ENCODE results near the gene WNT2B. TPM values are rescaled to one million over a fixed set of nuclear protein-coding genes. Genes with fewer than 3 reads are reported as not detected.

The WNT2B gene
- total and polyA plus RNA-seq, 10 of the 15 experiments (the other 5 are each of a cell fraction or from before 2014, with no cell fraction given) = 0.02 to 1.1 (median 0.14) TPM

DNA sequence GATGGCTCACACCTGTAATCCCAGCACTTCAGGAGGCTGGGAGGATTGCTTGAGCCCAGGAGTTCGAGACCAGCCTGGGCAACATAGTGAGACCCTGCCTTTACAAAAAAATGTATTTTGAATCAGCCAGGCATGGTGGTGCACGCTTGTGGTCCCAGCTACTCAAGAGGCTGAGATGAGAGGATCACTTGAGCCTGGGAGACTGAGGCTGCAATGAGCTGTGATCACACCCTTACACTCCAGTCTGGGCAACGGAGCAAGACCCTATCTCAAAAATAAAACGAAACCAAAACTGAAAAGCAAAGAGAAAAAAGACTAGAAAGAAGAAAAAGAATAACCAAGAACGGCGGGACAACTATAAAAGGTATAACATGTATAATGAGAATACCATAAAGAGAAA is 15.4 kb upstream of the WNT2B start:
- SMC1A ChIA-PET (ENCODE audit: uncharacterized antibody, unreplicated experiment) = interaction anchor here (0.7 to 1.7 kb wide), 2 partner anchors 27 to 170 kb away, joined by 3 to 5 read pairs; no protein-coding TSS in a partner anchor
- ATAC-seq (no peak), FAIRE-seq (no peak), DNase-seq (ENCODE audit: low read depth, low spot score) (no peak)
- no peaks in the 10 kb centered on the region for H3K9me3 ChIP-seq (replicated peaks; ENCODE audit: control insufficient read depth, insufficient read depth, low read length)
- BruUV-seq (replicated peaks) = no TSS peak
- H3K27me3 ChIP-seq (replicated peaks in 1 of 2; ENCODE audit: control insufficient read depth in 2 of 2, insufficient read depth in 2 of 2, low read length in 1 of 2) = no peaks in the 10 kb centered on the region
- H3K9ac ChIP-seq (ENCODE audit: control insufficient read depth, insufficient read depth, low read length) = no peak overlapping the region
- CTCF ChIA-PET = interaction anchor here (0.7 to 1.6 kb wide), 4 partner anchors 12 to 222 kb away, joined by 3 to 4 read pairs (median 3); partner anchors contain the start of gene PPM1J
- H4K20me1 ChIP-seq (ENCODE audit: control insufficient read depth, insufficient read depth) = no peaks in the 10 kb centered on the region
- H2AFZ ChIP-seq (ENCODE audit: control insufficient read depth, low read depth, low read length) = no peak overlapping the region
- no peaks in the 10 kb centered on the region for H3K79me2 ChIP-seq (ENCODE audit: control insufficient read depth, insufficient read depth, low read length)
- in situ Hi-C loops (cut with MboI) = no loop called here
- POLR2A ChIA-PET = no interaction called here
- RAD21 ChIA-PET (ENCODE audit: unreplicated experiment) = interaction anchor here (0.9 kb wide), 1 partner anchor 222 kb away, joined by 3 read pairs; the partner anchor contains the start of gene PPM1J
- no peaks in the 10 kb centered on the region for H3K36me3 ChIP-seq (ENCODE audit: control insufficient read depth in 2 of 2, insufficient read depth in 2 of 2, low read length in 1 of 2)
- H3K4me1 ChIP-seq (ENCODE audit: control insufficient read depth, insufficient read depth, low read length) = no peaks in the 10 kb centered on the region
- H3K27ac ChIP-seq (ENCODE audit: control insufficient read depth, insufficient read depth) = no peak overlapping the region
- no peak overlapping the region for H3K4me3 ChIP-seq
- intact Hi-C loops (cut with micrococcal nuclease; ENCODE audit: unreplicated experiment) = no loop called here
- 8% methylated on average over 6 of the region's 6 CpGs for WGBS (ENCODE audit: insufficient coverage, insufficient replicate concordance, low lambda C conversion rate, missing lambda C conversion rate)
- no peak for TF ChIP-seq FOXK2 (IDR thresholded peaks at IDR 0.05)
- TF ChIP-seq RCOR1 (conservative IDR thresholded peaks at IDR 0.05; ENCODE audit: low read depth, low read length) = no peak
- TF ChIP-seq USF2 (IDR thresholded peaks at IDR 0.05; ENCODE audit: borderline replicate concordance, low read depth, low read length) = no peak
- no peak for TF ChIP-seq RFX5 (IDR thresholded peaks at IDR 0.05; ENCODE audit: low read depth, low read length)
- TF ChIP-seq TCF7 (IDR thresholded peaks at IDR 0.05; ENCODE audit: borderline replicate concordance) = no peak
- TF ChIP-seq, protein P1, sequence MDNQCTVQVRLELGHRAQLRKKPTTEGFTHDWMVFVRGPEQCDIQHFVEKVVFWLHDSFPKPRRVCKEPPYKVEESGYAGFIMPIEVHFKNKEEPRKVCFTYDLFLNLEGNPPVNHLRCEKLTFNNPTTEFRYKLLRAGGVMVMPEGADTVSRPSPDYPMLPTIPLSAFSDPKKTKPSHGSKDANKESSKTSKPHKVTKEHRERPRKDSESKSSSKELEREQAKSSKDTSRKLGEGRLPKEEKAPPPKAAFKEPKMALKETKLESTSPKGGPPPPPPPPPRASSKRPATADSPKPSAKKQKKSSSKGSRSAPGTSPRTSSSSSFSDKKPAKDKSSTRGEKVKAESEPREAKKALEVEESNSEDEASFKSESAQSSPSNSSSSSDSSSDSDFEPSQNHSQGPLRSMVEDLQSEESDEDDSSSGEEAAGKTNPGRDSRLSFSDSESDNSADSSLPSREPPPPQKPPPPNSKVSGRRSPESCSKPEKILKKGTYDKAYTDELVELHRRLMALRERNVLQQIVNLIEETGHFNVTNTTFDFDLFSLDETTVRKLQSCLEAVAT (IDR thresholded peaks at IDR 0.05) = no peak
- H3K4me2 ChIP-seq (ENCODE audit: control insufficient read depth, insufficient read depth) = no peak overlapping the region
